Kidney (tissue), 14 donors: ENCODE measurements around the gene RPL6. TPM values are rescaled to one million over a fixed set of nuclear protein-coding genes. Genes with fewer than 3 reads are reported as not detected.
"Not testable (repeated sequence)": the region's sequence is repeated elsewhere in the genome, so short reads cannot be mapped to it uniquely, and the experiment has no call there.

Source experiments
- DNase-seq, 5 donors: peaks; one replicate each; pipeline ENCODE4 v3.0.0-alpha.2; 2013 to 2020
- FAIRE-seq: peaks from 2 replicates; lab custom pipeline; 2012; peaks lifted over from hg19 to GRCh38; lab: Jason Lieb, UNC
- H3K27ac ChIP-seq, 2 donors: one replicate each; pipeline ENCODE4 v1.7.0; 2013; ENCODE audit warnings: low read depth in 2 of 2, low read length in 2 of 2, inconsistent platforms in 1 of 2
- H3K27me3 ChIP-seq: one replicate; pipeline ENCODE4 v1.7.1; 2013; ENCODE audit warnings: low read length, inconsistent platforms; ENCODE audit not compliant: control insufficient read depth, insufficient read depth
- H3K36me3 ChIP-seq, 3 donors: one replicate each; pipeline versions ENCODE4 v1.7.0 to v1.7.1; 2013; ENCODE audit warnings: low read length in 3 of 3, control low read depth in 1 of 3, inconsistent platforms in 1 of 3; ENCODE audit not compliant: insufficient read depth in 3 of 3, control insufficient read depth in 2 of 3
- H3K4me1 ChIP-seq, 3 donors: one replicate each; pipeline versions ENCODE4 v1.7.0 to v1.7.1; 2013; ENCODE audit warnings: low read length in 3 of 3, inconsistent platforms in 1 of 3, low read depth in 1 of 3; ENCODE audit not compliant: control insufficient read depth in 2 of 3, insufficient read depth in 2 of 3
- H3K4me3 ChIP-seq, 3 donors: one replicate each; pipeline versions ENCODE4 v1.7.0 to v1.8.1; 2013; ENCODE audit warnings: low read length in 3 of 3, control low read depth in 1 of 3, inconsistent platforms in 1 of 3
- H3K9ac ChIP-seq, 3 donors: one replicate each; pipeline versions ENCODE4 v1.7.0 to v1.7.1; 2013; ENCODE audit warnings: low read length in 3 of 3, control low read depth in 1 of 3, inconsistent platforms in 1 of 3
- H3K9me3 ChIP-seq, 3 donors: one replicate each; pipeline versions ENCODE4 v1.7.0 to v1.7.1; 2013; ENCODE audit warnings: low read length in 3 of 3, control low read depth in 1 of 3, inconsistent platforms in 1 of 3; ENCODE audit not compliant: control insufficient read depth in 2 of 3, insufficient read depth in 1 of 3
- intact Hi-C: fragments of 100-400 bp; cut with DNase I; formaldehyde crosslinking; loops from one replicate; pipeline ENCODE4 v1.11.1; 2022
- polyA plus RNA-seq: library from polyadenylated mRNA; stranded (reverse); fragments of 350-450 nt; fragmentation: Illumina TruSeq; extraction: RNeasy Lipid Tissue Mini Kit (QIAGEN cat#74804); gene quantifications from one replicate; pipeline ENCODE4 v1.2.3, GENCODE V29; 2014; ENCODE audit warnings: low read depth, low replicate concordance; ENCODE audit not compliant: insufficient read depth
- total RNA-seq: library from RNA; stranded (reverse); fragmentation: NEBNext Ultra II Directional; extraction: Animal tissue kit (Norgen Biotek cat#: 25700); gene quantifications from one replicate; pipeline ENCODE4 v1.2.1, GENCODE V29; 2021
- TF ChIP-seq, protein P1 (sequence below): IDR thresholded peaks from 3 replicates; pipeline ENCODE4 v1.5.1; 2012; ENCODE audit warnings: mild to moderate bottlenecking, moderate library complexity, borderline replicate concordance; ENCODE audit not compliant: insufficient read depth; ENCODE audit errors: extremely low read depth
- donor health status: control.
- donor health status: control.
- donor health status: control.
- donor health status: control.
- donor health status: control.
- donor health status: DM: yes; HTN: yes; CAD: no.
- donor health status: Normal renal cell carcinoma (clear cell type).

Gene RPL6
- total and polyA plus RNA-seq, 2 donors from 2014 or later = 966 to 1,525 TPM

DNA sequence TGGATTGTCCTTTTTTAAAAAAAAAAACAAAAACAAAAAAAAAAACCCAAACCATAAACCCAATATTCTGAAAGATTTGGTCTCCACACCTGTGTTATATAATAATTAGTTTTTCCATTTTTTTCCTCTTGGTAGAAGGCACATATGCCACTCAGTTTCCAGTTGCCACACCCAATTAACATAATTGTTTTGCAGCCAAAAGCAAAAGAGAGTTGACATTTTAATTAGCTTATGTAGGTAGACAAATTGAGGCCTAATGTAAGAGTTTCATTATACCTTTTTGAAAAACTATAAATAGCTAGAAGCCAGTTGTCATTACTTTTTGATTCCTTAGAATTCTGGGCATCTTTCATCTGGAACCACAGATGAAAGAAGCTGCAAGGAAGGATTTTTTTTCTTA, 30.4 kb upstream of the RPL6 start:
- Histone ChIP-seq H3K9ac (no peak overlapping the region), H3K27ac (no peak overlapping the region), H3K4me1 (no peaks in the 10 kb centered on the region), H3K27me3 (no peaks in the 10 kb centered on the region), H3K9me3 (no peaks in the 10 kb centered on the region), H3K4me3 (no peak overlapping the region), H3K36me3 (no peaks in the 10 kb centered on the region)
- FAIRE-seq = no peak
- TF ChIP-seq, protein P1, sequence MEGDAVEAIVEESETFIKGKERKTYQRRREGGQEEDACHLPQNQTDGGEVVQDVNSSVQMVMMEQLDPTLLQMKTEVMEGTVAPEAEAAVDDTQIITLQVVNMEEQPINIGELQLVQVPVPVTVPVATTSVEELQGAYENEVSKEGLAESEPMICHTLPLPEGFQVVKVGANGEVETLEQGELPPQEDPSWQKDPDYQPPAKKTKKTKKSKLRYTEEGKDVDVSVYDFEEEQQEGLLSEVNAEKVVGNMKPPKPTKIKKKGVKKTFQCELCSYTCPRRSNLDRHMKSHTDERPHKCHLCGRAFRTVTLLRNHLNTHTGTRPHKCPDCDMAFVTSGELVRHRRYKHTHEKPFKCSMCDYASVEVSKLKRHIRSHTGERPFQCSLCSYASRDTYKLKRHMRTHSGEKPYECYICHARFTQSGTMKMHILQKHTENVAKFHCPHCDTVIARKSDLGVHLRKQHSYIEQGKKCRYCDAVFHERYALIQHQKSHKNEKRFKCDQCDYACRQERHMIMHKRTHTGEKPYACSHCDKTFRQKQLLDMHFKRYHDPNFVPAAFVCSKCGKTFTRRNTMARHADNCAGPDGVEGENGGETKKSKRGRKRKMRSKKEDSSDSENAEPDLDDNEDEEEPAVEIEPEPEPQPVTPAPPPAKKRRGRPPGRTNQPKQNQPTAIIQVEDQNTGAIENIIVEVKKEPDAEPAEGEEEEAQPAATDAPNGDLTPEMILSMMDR = no peak
- intact Hi-C loops = no loop called here
- no peak for DNase-seq

DNA sequence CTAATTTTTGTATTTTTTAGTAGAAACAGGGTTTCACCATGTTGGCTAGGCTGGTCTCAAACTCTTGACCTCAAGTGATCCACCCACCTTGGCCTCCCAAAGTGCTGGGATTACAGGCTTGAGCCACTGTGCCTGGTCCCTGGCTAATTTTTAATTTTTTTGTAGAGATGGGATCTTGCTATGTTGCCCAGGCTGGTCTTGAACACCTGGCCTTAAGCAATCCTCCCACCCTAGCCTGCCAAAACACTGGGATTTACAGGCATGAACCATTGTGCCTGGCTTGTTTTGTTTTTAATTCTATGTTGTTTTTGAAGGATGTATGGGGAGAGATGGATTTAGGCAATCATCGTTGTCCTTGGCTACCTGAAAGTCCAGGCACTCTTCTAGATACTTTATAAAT, 29.2 kb upstream of the RPL6 start:
- H3K9me3 ChIP-seq, H3K36me3 ChIP-seq, FAIRE-seq, H3K4me1 ChIP-seq, DNase-seq, intact Hi-C loops, H3K27me3 ChIP-seq, H3K4me3 ChIP-seq, H3K27ac ChIP-seq, H3K9ac ChIP-seq: not testable (repeated sequence)

DNA sequence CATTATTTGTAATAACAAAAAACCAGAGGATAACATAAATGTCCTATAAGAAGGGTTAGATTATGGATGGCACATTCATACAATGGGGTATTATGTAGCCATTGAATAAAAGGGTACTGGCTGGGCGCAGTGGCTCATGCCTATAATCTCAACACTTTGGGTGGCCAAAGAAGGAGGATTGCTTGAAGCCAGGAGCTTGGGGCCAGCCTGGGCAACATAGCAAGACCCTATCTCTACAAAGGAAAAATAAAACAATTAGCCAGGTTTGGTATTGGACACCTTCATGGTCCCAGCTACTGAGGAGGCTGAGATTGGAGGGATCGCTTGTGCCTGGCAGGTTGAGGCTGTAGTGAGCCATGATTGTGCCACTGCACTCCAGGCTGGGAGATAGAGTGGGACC, 24.1 kb upstream of the RPL6 start:
- FAIRE-seq = no peak
- Histone ChIP-seq H3K9me3 (no peaks in the 10 kb centered on the region), H3K36me3 (no peaks in the 10 kb centered on the region), H3K27me3 (no peaks in the 10 kb centered on the region), H3K27ac (no peak overlapping the region), H3K4me3 (no peak overlapping the region), H3K9ac (no peak overlapping the region), H3K4me1 (no peaks in the 10 kb centered on the region)
- no peak for DNase-seq
- intact Hi-C loops = no loop called here
- TF ChIP-seq, protein P1 = no peak

DNA sequence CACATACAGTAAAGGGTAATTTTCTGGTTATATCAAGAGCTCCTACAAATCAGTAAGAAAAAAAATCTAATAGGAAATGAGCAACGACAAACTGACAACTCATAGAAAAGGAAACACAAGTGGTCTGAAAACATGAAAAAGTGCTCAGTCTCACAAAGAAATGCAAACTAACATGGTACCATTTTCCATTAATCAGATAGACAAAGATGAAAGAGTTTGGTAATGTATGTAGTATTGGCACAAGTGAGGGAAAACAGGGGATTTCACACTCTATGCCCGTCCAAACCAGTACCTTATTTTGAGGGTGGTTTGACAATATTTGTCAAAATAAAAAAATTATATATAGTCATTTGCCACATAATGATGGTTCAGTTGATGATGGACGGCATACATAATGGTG, 22.6 kb upstream of the RPL6 start:
- no peaks in the 10 kb centered on the region for H3K4me1 ChIP-seq
- H3K9me3 ChIP-seq = no peaks in the 10 kb centered on the region
- H3K4me3 ChIP-seq = no peak overlapping the region
- no peak overlapping the region for H3K9ac ChIP-seq
- no peak overlapping the region for H3K27ac ChIP-seq
- H3K36me3 ChIP-seq = no peaks in the 10 kb centered on the region
- H3K27me3 ChIP-seq = no peaks in the 10 kb centered on the region
- intact Hi-C loops = no loop called here
- TF ChIP-seq, protein P1 = no peak
- no peak for FAIRE-seq
- no peak for DNase-seq
